ENCODE data around the gene PCNX1. TPM values are rescaled to one million over a fixed set of nuclear protein-coding genes. Genes with fewer than 3 reads are reported as not detected.

PCNX1 gene
- polyA plus RNA-seq, 1 experiment: 33.2 TPM

GRCh38 chr14:71150737-71151136 lies 243.5 kb downstream of the PCNX1 start:
- Histone ChIP-seq H3K4me3 (ENCODE audit: low read depth, low read length) (no peak overlapping the region), H3K36me3 (ENCODE audit: control insufficient read depth, insufficient read depth, low read length) (no peaks in the 10 kb centered on the region), H3K27me3 (ENCODE audit: control insufficient read depth, insufficient read depth, low read length) (no peaks in the 10 kb centered on the region)
- CTCF ChIA-PET: no interaction called here
- no peak for DNase-seq (ENCODE audit: low read depth)
- POLR2A ChIA-PET: no interaction called here
- no peak for TF ChIP-seq CTCF (IDR thresholded peaks at IDR 0.05; ENCODE audit: insufficient read depth, low read depth, low read length)

- TF ChIP-seq CTCF (IDR thresholded peaks at IDR 0.05; ENCODE audit: insufficient read depth, low read depth, low read length): no peak
- no peaks in the 10 kb centered on the region for H3K27me3 ChIP-seq (ENCODE audit: control insufficient read depth, insufficient read depth, low read length)
- ChIA-PET POLR2A (interaction anchor here (0.6 kb wide), 2 partner anchors 8 to 61 kb away, joined by 3 read pairs; no protein-coding TSS in a partner anchor), CTCF (interaction anchor here (0.5 to 1.9 kb wide), 3 partner anchors 9 to 1289 kb away, joined by 3 to 5 read pairs (median 3); no protein-coding TSS in a partner anchor)
- H3K4me3 ChIP-seq (ENCODE audit: low read depth, low read length): no peak overlapping the region
- DNase-seq (ENCODE audit: low read depth): no peak
- H3K36me3 ChIP-seq (ENCODE audit: control insufficient read depth, insufficient read depth, low read length): no peaks in the 10 kb centered on the region
Observed at GRCh38 chr14:71155743-71156142, 248.5 kb downstream of the PCNX1 start.

- Histone ChIP-seq H3K36me3 (ENCODE audit: control insufficient read depth, insufficient read depth, low read length) (no peaks in the 10 kb centered on the region), H3K27me3 (ENCODE audit: control insufficient read depth, insufficient read depth, low read length) (no peaks in the 10 kb centered on the region), H3K4me3 (ENCODE audit: low read depth, low read length) (no peak overlapping the region)
- no peak for TF ChIP-seq CTCF (IDR thresholded peaks at IDR 0.05; ENCODE audit: insufficient read depth, low read depth, low read length)
- POLR2A ChIA-PET: no interaction called here
- DNase-seq (ENCODE audit: low read depth): no peak
- CTCF ChIA-PET: interaction anchor here (1.6 kb wide), 1 partner anchor 18 kb away, joined by 4 read pairs; no protein-coding TSS in a partner anchor
Observed at GRCh38 chr14:71163050-71163841, 256.0 kb downstream of the PCNX1 start.

- POLR2A ChIA-PET: interaction anchor here (0.5 kb wide), 1 partner anchor 8 kb away, joined by 3 read pairs; no protein-coding TSS in a partner anchor
- Histone ChIP-seq H3K27me3 (ENCODE audit: control insufficient read depth, insufficient read depth, low read length) (no peaks in the 10 kb centered on the region), H3K36me3 (ENCODE audit: control insufficient read depth, insufficient read depth, low read length) (no peaks in the 10 kb centered on the region), H3K4me3 (ENCODE audit: low read depth, low read length) (no peak overlapping the region)
- CTCF ChIA-PET: interaction anchor here (0.6 to 1.7 kb wide), 7 partner anchors 9 to 58 kb away, joined by 3 to 6 read pairs (median 4); no protein-coding TSS in a partner anchor
- TF ChIP-seq CTCF (IDR thresholded peaks at IDR 0.05; ENCODE audit: insufficient read depth, low read depth, low read length): no peak
- DNase-seq (ENCODE audit: low read depth): no peak
Observed at GRCh38 chr14:71163842-71164629, 256.8 kb downstream of the PCNX1 start.

Small RNA genes within 50 kb of the gene (small RNA-seq; reads per million reads assigned to genes)
- gene AC005230.1 (ENCODE audit: insufficient read length, low read depth, low replicate concordance) (not detected), gene GTF3AP2 (ENCODE audit: insufficient read length, low read depth, low replicate concordance) (not detected)

Other genes with a start within 250 kb of the PCNX1 start
- gene MAP3K9, start 97.9 kb upstream of the PCNX1 start, polyA plus RNA-seq (2011; rRNA removed): 0.36 and 0.45 TPM in 2 replicates